Pons (tissue), 1 donor: Measurements from ENCODE around the gene SLC2A13.
A peak's percentile ranks its signal among the peaks of the same experiment; 100 is the strongest.
"Not testable (repeated sequence)": the region's sequence is repeated elsewhere in the genome, so short reads cannot be mapped to it uniquely, and the experiment has no call there.

ENCODE experiments used
- DNase-seq: peaks from one replicate; pipeline ENCODE4 v3.0.0-alpha.2; 2016; ENCODE audit warnings: low spot score

SLC2A13 gene

DNA sequence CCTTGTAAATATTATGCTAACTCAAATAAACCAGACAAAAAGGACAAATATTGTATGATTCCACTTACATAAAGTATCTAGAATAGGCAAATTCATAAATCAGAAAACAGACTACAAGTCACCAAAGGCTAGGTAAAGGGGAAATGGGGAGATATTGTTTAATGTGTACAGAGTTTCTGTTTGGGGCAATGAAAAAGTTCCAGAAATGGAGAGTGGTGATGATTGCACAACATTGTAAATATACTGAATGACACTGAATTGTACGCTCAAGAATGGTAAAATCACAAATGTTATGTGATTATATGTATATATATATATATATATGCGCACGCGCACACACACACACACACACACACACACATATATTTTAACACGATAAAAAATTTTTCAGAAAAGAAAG is 182.5 kb downstream of the SLC2A13 start:
- DNase-seq: no peak

DNA sequence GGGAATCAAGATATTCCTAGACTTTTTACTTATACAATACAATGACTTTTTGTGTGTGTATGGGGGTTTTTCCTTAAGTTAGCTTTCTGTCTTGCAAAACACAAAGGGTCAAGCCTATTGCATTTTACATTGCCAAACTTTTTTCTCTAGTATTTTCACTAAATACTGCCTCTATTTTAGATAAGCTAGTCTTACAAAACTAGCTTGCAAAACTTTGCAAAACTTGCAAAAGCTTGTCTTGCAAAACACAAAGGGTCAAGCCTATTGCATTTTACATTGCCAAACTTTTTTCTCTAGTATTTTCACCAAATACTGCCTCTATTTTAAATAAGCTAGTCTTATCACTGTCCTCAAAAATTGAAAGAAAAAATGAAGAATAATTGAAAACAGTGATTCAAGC is 183.3 kb downstream of the SLC2A13 start:
- not testable (repeated sequence) for DNase-seq

- no peak for DNase-seq
Observed at GRCh38 chr12:39920647-39921046, 185.2 kb downstream of the SLC2A13 start.

GRCh38 chr12:39920222-39920621 is 185.7 kb downstream of the SLC2A13 start:
- DNase-seq: no peak

DNA sequence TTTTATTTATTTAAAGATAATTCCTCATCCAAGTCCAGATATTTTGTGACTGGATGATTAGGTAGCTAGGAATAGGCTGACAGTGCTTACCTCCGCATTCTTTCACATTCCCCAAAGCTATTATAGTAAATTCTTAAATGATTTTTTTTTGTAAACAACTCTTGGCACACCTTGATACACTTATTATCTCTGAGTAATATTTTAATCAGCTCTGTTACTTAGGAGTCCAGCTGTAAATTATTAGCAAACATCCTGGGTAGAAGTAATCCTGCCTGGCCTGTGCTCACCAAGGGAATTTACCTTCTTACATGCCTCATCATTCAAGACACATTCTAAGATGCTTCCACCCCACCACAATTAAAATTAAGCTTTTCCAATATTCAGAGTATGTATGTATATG is 186.1 kb downstream of the SLC2A13 start:
- no peak for DNase-seq

DNA sequence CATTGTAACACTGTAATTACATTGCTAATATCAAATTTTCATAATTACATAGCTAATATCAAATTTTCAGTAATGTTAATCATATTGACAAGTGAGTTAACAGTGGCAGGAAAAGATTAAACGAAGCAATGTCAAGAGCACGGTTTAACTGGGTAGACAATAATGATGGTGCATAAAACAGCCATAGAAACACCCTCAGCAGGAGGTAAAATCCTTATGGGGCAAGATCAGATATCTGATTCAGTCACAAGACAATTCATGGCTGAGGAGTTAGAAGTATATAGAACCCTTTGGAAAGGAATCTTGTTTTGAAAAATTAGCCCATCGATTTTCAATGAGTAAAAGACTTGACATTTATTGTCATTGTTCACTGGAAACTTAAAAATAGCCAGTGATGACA is 190.6 kb downstream of the SLC2A13 start:
- no peak for DNase-seq

DNA sequence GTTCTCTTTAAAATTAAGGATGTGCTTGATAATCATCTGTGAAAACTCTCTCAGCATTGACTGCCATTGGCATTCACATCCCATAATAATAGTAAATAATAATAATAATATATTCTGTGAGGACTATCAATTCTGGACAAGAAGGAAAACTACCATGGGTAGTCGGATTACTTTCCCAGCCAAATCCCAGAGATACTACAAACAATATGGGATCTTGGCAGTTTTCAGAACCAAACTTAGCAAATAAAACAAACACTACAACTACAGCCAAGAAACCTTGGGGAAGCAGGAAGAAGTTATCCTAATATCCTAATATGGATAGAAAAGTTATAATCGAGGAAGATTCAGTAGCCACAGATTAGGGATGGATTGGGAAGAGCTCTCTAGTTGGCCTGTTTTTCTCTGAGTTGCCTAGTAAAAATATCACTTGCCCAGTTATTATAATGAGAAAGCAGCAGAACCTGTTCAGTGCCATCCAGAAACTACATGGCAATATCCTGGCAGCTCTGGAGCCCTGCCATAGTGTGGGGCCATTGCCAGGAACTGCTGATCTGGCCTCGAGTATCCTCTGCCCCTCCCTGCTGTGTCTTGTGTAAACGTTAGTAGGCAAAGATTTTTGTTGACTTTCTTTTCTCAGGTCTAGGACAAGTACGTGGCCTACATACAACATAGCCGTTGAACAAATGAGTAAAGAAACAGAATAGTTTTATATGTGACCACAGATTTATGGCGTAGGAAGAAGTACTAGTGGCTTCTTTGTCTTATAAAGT is 193.5 kb downstream of the SLC2A13 start:
- no peak for DNase-seq

DNA sequence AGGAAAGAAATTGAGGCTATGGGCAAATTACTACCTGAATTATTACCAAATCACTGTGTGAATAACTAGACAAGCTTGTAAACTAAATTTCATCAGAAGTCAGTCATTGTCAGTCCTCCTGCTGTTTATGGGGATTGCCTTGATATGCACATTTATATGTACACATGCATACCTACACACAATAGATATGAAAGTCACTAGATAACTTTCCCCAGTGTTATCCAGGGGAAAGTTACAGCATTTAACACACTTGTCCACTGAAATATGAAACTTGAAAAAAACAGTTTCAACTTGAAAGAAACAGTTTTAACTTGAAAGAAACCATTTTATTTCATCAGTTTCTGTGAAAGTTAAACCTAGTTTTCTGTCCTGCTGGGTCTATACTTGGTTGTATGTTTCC is 199.6 kb downstream of the SLC2A13 start:
- no peak for DNase-seq

DNA sequence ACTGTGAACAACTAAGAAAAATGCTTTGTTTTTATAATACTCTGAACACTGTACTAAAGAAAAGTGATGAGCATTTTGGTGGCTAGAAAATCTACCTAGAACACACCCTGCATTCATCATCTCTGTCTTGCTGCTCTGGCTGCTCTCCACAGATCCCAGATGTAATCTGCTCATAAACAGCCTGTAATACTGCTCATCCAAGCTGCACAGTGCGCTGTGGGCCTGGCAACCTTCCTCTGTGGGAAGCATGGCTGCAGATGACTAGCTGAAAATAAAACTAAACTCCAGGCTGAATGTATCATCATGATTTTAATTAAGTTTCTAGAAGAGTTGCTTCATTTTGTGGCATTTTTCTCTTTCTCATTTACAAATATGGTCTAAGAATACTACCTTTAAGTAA is 200.7 kb downstream of the SLC2A13 start:
- DNase-seq: peak; percentile 28

GRCh38 chr12:39902821-39903220 is 203.1 kb downstream of the SLC2A13 start:
- no peak for DNase-seq

- no peak for DNase-seq
Observed at GRCh38 chr12:39897315-39897714, 208.6 kb downstream of the SLC2A13 start.

- DNase-seq: not testable (repeated sequence)
Observed at GRCh38 chr12:39893388-39893787, 212.5 kb downstream of the SLC2A13 start.

GRCh38 chr12:39892146-39892545 is 213.7 kb downstream of the SLC2A13 start:
- DNase-seq: no peak

GRCh38 chr12:39887856-39888255 is 218.0 kb downstream of the SLC2A13 start:
- no peak for DNase-seq

DNA sequence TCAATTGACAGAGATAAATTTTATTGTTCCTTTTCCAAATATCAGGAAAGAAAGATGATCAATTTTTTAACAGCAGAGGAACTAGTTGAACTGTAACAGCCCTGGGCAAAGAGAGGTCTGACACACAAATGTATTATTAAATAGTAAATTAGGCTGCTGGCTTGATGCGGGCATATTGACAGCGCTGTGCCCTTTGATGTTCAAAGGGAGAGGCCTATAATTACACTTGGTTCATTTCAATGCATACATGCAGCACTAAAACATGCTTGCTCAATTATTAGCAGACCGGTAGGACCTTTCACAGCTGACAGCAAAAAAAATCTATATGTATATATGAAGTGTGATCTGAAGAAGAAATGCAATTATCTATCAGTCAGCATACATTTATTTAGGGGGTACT is 219.8 kb downstream of the SLC2A13 start:
- DNase-seq: no peak

- DNase-seq: no peak
Observed at GRCh38 chr12:39884616-39885125, 221.2 kb downstream of the SLC2A13 start.

- no peak for DNase-seq
Observed at GRCh38 chr12:39883411-39883810, 222.5 kb downstream of the SLC2A13 start.

- DNase-seq: no peak
Observed at GRCh38 chr12:39878753-39879152, 227.1 kb downstream of the SLC2A13 start.

- DNase-seq: no peak
Observed at GRCh38 chr12:39875721-39876120, 230.2 kb downstream of the SLC2A13 start.

GRCh38 chr12:39874785-39875184 is 231.1 kb downstream of the SLC2A13 start:
- DNase-seq: no peak

DNA sequence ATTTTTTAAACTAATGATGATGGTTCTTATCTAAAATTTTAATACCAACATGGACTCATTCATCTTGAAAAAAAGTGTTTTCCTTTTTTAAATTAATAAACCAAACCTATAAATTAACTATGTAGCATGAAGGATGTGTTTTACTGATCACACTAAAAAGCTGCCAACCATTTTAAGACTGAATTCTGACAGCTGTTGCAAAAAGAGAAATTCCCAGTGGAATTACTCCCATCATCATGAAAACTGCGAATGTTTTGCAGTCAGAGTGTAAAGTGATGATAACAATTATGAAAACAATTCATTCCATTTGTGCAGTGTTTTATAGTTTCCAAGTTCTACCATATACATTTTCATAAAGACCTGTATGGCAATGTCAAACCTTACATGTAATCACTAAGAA is 232.8 kb downstream of the SLC2A13 start:
- no peak for DNase-seq

DNA sequence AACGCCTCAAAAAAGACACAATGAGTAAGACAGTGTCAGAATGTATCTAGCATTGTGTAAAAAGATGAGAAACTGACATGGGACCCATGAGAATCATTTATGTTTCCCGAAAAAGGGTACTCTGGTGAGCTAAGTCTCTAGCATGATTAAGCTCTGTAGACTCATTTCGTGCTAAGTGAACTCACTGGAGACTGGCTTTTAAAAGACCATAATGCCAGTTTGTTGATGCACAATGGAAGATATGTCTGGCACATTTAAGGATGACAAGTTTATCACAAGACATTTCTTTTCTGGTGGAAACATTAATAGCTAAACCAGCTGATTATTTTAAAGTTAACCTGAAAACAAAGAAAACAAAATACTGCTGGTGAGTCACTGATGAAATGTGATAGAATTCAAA is 233.5 kb downstream of the SLC2A13 start:
- no peak for DNase-seq

GRCh38 chr12:39868328-39868725 is 237.6 kb downstream of the SLC2A13 start:
- DNase-seq: no peak
